Stomach smooth muscle (tissue), 2 donors: Measurements from ENCODE around the gene FANCI.

ENCODE experiments used
- H3K27ac ChIP-seq: one replicate; pipeline ENCODE4 v1.7.0; 2013; ENCODE audit warnings: mild to moderate bottlenecking, low read length, inconsistent platforms
- H3K27me3 ChIP-seq, 2 donors: one replicate each; pipeline ENCODE4 v1.7.0; 2013; ENCODE audit warnings: low read length in 2 of 2; ENCODE audit not compliant: insufficient read depth in 2 of 2, control insufficient read depth in 1 of 2
- H3K36me3 ChIP-seq, 2 donors: one replicate each; pipeline ENCODE4 v1.7.0; 2013; ENCODE audit warnings: low read length in 2 of 2; ENCODE audit not compliant: control insufficient read depth in 2 of 2, insufficient read depth in 2 of 2
- H3K4me1 ChIP-seq: one replicate; pipeline ENCODE4 v1.7.0; 2013; ENCODE audit warnings: low read length; ENCODE audit not compliant: control insufficient read depth, insufficient read depth
- H3K4me3 ChIP-seq, 2 donors: one replicate each; pipeline ENCODE4 v1.7.0; 2013; ENCODE audit warnings: low read length in 2 of 2
- H3K9ac ChIP-seq, 2 donors: one replicate each; pipeline ENCODE4 v1.7.0; 2013; ENCODE audit warnings: low read length in 2 of 2, mild to moderate bottlenecking in 1 of 2
- H3K9me3 ChIP-seq, 2 donors: one replicate each; pipeline ENCODE4 v1.7.0; 2013; ENCODE audit warnings: low read length in 2 of 2; ENCODE audit not compliant: control insufficient read depth in 2 of 2
- donor health status: healthy.
- donor health status: Pancreatic carcinoma.

The FANCI gene

DNA sequence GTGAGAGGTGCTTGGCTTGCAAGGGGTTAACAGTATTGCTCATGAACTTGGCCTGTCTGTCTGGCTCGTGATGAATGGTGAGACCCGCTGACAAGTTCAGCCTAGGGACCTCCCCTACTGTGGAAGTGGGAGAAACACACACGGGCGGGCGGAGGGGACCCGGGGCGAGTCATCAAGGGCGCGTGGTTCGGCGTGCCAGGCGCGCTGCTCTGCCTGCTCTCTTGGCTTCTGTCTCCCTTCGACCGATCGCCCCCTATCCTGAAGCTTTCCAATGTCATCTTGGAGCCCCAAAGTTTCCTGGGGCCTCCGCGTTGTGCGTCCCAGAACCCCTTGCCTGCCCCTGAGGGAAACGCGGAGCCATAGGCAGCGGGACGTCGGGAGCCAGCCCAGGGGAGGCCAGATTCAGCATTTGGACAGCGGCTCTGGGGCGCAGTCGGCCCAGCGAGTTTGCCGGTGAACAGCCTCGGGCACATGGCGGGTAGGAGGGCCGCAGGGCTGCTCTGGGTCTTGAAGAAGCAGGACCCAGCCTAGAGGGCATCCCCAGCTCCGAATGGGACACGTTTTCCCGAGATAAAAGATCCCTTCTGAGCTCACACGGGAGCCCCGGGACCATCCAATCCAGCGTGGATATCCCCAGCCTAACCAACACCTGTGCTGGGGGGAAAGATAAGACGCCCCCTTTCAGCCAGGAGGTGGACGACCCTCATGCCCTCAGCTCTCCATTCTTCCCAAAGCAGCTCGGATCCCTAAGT is 117.8 kb downstream of the FANCI start:
- H3K27ac ChIP-seq = no peak overlapping the region
- H3K9me3 ChIP-seq = no peaks in the 10 kb centered on the region
- no peaks in the 10 kb centered on the region for H3K36me3 ChIP-seq
- H3K27me3 ChIP-seq = peaks cover 85 to 94% of the 10 kb centered on the region in 2 donors
- peaks cover 19% of the 10 kb centered on the region for H3K4me1 ChIP-seq
- peak overlapping the region in 1 of 2 donors; percentile 35 for H3K4me3 ChIP-seq
- no peak overlapping the region for H3K9ac ChIP-seq

DNA sequence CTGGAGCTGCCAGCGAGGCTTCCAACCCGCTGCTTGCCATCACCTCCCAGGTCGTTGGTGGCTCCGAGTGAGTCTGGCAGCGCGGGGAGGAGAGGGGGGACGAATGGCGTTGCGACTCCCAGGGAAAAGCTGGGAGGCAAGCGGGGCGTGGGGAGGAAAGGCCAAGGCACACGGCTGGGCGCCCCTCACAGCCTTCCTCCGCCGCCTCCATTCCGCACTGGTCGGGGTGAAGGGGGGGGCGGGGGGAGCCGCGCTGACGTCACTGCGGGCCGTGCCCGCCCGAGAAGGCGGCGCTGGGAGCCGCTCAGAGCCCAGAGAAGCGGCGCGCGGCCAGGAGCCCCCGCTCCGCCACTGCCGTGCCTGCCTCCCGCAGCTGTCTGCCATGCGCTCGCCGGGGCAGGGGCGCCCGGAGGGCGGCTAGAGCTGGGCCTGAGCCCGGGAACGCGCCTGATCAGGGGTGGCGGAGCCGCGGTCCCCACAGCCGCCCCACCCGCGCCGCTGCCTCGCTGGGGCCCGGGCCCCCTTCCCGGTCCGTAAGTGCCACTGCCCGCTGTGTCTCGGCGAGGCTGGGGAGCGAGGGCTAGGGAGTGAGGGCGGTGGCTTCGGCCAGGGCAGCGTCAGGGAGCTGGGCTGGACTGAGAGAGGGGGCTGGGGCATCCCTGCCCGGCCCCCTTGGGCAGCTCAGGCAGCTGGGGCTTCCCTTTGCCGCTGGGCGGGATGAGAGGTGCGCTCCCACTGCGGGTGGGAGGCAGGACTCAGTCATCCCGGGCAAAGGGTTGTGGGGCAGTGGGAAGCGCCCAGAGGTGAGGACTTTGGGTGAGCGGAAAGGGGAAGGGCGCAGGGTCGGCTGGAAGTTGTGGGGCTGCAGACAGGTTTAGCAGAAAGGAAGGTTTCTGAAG is 118.7 kb downstream of the FANCI start:
- H3K9me3 ChIP-seq = no peaks in the 10 kb centered on the region
- peak overlapping the region in 1 of 2 donors; percentile 35 for H3K4me3 ChIP-seq
- H3K9ac ChIP-seq = no peak overlapping the region
- no peak overlapping the region for H3K27ac ChIP-seq
- peaks cover 23% of the 10 kb centered on the region for H3K4me1 ChIP-seq
- peaks cover 86 to 95% of the 10 kb centered on the region in 2 donors for H3K27me3 ChIP-seq
- no peaks in the 10 kb centered on the region for H3K36me3 ChIP-seq

DNA sequence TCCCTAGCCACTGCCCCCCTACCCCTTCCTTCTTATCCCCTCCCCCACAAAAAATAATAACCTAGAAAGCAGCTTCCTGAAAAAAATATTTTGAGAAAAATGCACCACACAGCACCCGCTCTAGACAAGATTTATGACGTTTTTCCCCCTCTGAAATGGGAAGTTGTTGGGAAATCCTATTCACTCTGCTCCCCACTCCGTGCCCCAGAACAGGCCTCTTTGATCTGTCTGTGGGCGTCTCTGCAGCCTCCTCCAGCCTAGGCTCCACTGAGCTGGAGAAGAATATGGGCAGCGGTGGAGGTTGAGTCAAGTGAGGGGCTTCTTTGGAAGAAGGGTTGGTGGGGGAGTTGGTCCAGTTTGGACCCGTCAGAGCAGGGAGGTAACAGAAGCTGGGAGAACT is 119.4 kb downstream of the FANCI start:
- H3K9me3 ChIP-seq = no peaks in the 10 kb centered on the region
- peaks cover 26% of the 10 kb centered on the region for H3K4me1 ChIP-seq
- no peak overlapping the region for H3K27ac ChIP-seq
- H3K9ac ChIP-seq = no peak overlapping the region
- H3K27me3 ChIP-seq = peaks cover 83 to 96% of the 10 kb centered on the region in 2 donors
- H3K36me3 ChIP-seq = no peaks in the 10 kb centered on the region
- no peak overlapping the region for H3K4me3 ChIP-seq

DNA sequence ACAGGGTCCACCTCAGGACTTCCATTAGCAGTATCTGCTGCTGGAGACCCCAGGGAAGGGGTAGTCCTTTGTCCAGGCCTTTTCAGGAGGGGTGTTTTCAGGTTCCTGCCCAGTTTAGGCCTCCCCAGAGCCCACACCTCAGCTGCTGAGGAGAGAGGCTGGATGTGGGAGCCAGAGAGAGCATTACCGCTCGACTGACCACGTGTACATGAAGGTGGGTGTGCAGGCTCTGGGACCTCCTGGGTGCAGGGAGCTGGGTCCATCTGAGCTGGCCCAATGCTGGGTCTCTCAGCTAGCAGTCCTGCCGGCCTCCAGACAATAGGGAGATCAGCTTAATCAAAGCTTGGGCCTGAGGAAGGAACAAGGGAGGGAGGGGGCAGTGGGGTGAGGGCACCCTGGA is 120.0 kb downstream of the FANCI start:
- Histone ChIP-seq H3K4me3 (no peak overlapping the region), H3K27ac (no peak overlapping the region), H3K36me3 (no peaks in the 10 kb centered on the region), H3K4me1 (peaks cover 21% of the 10 kb centered on the region), H3K9ac (no peak overlapping the region), H3K9me3 (no peaks in the 10 kb centered on the region), H3K27me3 (peaks cover 82 to 99% of the 10 kb centered on the region in 2 donors)

DNA sequence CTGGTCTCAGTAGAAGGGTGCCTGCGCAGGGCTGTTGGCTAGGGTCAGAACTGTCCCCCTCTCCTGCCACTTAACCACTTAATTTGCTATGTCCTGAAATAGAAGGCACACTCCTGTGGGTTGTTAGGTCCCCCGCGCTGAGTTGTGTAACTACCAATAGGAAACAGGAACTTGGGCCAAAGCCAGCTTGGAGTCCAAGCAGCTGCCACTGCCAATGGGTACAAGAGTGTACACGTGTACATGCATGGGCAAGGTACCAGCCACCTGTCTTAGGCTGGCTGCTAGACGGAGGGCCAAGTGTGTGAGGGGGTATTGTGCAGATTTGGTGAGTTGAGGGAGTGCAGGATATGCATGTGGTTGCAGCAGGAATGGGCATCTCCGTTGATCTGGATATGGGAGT is 120.6 kb downstream of the FANCI start:
- H3K36me3 ChIP-seq = no peaks in the 10 kb centered on the region
- H3K27me3 ChIP-seq = peaks cover 86 to 100% of the 10 kb centered on the region in 2 donors
- peaks cover 17% of the 10 kb centered on the region for H3K4me1 ChIP-seq
- no peak overlapping the region for H3K27ac ChIP-seq
- H3K9ac ChIP-seq = no peak overlapping the region
- H3K9me3 ChIP-seq = no peaks in the 10 kb centered on the region
- no peak overlapping the region for H3K4me3 ChIP-seq

DNA sequence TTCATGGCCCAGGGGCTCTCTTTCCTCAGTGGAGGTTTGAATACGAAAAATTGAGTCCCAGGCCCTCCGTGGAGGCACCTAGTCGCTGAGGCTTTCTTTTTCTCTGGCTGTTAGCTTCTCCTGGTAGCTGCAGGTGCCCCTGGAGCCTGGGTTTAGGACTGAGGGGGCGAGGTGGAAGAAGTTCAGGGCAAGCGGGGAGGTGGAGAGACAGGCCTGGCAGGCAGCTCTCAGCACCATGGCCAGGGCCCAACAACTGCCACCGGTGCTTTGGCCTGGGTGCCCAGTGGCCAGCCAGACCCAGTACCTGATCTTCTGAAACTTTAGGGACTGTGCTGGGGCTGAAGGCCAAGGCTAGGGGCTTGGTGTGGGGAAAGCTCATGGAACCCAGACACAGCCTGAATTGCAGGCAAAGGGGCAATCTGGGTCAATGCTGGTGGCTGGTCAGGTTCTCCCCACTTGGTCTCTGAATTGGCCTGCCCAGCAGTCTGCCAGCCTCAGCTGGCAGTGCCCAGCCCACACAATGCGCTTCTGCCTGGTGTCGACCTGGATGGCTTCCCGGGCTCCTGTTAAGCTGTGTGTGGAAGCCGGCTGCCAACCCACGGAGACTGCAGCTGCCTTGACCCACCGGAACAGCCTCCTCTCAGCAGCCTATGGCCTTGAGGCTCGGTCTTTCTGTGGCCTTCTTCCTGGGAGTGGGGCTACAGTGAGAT is 121.1 kb downstream of the FANCI start:
- Histone ChIP-seq H3K9ac (no peak overlapping the region), H3K27me3 (peaks cover 83 to 99% of the 10 kb centered on the region in 2 donors), H3K9me3 (no peaks in the 10 kb centered on the region), H3K27ac (no peak overlapping the region), H3K4me3 (no peak overlapping the region), H3K4me1 (peaks cover 17% of the 10 kb centered on the region), H3K36me3 (no peaks in the 10 kb centered on the region)

DNA sequence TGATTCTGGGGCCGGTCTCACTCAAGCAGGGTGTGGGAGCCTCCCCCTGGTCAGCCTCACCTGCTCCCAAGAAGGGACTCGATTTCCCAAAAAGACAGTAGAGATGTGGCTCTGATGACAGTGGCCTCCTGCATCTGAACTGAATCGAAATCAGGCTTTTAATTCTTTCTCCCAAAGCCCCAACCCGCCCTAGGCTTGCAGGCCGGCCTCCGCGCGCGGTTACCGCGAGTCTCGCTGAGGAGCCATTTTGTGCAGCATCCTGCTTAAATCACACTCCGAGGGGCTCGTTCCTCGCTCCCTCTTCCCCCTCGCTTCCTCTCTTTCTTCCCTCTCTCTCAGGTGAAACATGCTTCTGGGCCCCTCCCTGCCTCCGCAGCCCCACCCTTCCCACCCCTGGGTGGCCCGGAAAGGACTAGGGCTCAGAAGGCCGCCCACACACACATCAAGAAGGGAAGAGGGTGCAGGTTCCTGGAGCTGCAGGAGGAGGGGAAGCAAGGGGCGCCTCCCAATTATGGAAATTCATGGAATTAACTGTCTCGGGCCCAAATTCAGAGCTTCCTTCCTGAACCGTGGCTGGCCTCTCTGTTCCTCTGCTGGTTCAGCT is 121.8 kb downstream of the FANCI start:
- H3K27me3 ChIP-seq = peaks cover 84 to 99% of the 10 kb centered on the region in 2 donors
- H3K4me1 ChIP-seq = peaks cover 17% of the 10 kb centered on the region
- no peaks in the 10 kb centered on the region for H3K9me3 ChIP-seq
- no peak overlapping the region for H3K27ac ChIP-seq
- no peak overlapping the region for H3K4me3 ChIP-seq
- no peaks in the 10 kb centered on the region for H3K36me3 ChIP-seq
- no peak overlapping the region for H3K9ac ChIP-seq
